GM13976 (cell line): ENCODE results near the gene TLK2.
"Not testable (repeated sequence)": the region's sequence is repeated elsewhere in the genome, so short reads cannot be mapped to it uniquely, and the experiment has no call there.

Experiments used
- DNase-seq: peaks from one replicate; pipeline ENCODE4 v3.0.0; 2012; ENCODE audit warnings: low spot score
- in situ Hi-C: fragments of 300-500 bp; cut with MboI; formaldehyde crosslinking; loops from one replicate; pipeline ENCODE4 v1.12.0; 2022; ENCODE audit warnings: low sequenced_read_pairs, mixed read lengths, inconsistent platforms; ENCODE audit not compliant: unreplicated experiment
- TF ChIP-seq, protein P1 (sequence below): IDR thresholded peaks from 2 replicates; pipeline ENCODE4 v1.5.1; 2012; ENCODE audit warnings: borderline replicate concordance, mild to moderate bottlenecking; ENCODE audit not compliant: insufficient read depth; ENCODE audit errors: extremely low read depth, missing control alignments, control extremely low read depth

TLK2 gene

DNA sequence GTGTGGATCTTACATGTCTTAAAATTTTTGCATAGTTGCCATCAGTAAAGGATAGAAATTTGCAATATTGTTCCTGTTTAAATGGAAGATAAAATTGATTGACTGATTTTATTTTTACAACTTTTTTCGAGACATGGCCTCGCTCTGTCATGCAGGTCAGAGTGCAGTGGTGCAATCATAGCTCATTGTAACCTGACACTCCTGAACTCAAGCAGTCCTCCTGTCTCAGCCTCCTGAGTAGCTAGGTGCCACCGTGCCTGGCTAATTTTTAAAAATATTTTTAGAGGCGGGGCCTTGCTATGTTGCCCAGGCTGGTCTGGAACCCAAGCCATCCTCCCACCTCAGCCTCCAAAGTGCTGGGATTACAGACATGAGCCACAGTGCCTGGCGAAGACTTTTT is 42.7 kb downstream of the TLK2 start:
- DNase-seq, in situ Hi-C loops: not testable (repeated sequence)

DNA sequence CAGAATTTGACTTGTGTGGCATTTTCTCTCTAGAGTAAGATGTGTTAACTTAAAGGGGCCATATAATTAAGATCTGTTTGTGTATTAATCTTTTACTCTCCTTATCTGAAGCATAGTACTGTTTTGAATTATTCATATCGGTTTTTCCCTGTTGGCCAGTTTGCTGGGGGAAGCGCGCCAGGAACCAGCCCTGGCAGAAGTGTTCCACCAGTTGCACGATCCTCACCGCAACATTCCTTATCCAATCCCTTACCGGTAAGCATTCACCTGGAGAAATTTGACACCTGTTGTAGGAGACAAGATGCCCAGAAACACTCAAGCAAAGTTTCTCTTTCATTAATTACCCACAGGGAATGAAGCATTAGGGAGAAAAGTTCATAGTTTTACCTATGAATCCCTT is 45.5 kb downstream of the TLK2 start:
- DNase-seq, in situ Hi-C loops: not testable (repeated sequence)

DNA sequence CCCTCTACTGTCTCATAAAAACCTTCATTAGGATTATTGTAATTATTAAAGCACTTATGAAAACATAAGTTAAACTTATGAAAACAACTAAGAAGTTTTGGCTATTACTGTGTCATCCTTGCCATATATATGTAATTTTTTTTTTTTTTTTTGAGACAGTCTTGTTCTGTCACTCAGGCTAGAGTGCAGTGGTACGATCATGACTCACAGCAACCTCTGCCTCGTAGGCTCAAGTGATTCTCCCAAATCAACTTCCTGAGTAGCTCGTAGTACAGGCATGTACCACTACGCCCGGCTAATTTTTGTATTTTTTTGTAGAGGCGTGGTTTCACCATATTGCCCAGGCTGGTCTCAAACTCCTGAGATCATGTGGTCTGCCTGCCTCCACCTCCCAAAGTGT is 46.7 kb downstream of the TLK2 start:
- DNase-seq, in situ Hi-C loops: not testable (repeated sequence)

DNA sequence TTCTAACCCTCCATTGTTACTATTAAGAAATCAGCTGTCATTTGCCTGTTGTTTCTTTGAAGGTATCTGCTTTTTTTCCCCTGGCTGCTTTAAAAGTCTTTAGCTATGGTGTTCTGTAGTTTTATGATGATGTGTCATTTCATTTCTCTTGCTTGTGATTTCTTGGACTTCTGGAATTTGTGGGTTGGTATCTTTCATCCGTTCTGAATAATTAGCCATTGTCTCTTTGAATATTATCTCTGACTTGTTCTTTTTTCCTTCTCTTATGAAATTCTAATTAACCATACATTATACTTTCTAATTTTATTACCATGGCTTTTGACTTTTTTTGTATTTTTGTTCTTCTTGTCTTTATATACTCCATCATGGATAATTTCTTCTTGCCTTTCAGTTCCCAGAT is 52.3 kb downstream of the TLK2 start:
- in situ Hi-C loops, DNase-seq: not testable (repeated sequence)

DNA sequence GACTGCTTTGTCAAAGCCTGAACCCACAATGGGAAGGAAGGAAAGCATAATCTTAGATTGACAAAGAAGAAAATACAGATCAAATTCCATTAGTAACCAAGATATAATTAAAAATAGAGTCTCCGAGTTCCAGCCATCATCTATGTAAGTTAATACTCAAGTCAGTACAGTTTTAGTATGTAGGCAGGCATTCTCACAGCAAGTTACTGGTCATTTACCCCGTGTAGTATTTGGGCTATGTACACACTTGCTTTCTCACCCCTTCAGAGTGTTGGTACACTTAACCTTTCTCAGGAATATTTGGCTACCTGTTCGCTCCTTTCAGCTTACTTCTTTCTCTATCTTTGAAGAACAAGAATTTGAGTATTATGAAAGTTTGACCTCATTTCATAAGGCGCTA is 57.9 kb downstream of the TLK2 start:
- DNase-seq, in situ Hi-C loops: not testable (repeated sequence)

DNA sequence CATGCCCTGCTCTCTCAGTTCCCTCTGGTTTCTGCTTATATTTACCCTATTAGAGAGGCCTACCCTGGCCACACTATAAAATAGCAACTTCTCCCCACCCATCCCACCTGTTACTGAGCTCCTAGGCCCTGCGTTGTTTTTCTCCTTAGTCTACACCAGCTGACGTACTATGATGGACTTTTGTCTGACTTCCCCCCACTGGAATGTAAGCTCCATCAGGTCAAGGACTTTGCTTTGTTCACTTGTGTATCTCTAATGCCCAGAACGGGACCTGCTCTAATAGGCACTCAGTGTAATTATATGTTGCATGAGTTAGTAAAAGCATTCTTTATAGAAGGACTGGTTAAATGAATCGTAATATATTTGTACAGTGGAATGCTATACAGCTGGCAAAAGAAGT is 62.4 kb downstream of the TLK2 start:
- DNase-seq, in situ Hi-C loops: not testable (repeated sequence)

DNA sequence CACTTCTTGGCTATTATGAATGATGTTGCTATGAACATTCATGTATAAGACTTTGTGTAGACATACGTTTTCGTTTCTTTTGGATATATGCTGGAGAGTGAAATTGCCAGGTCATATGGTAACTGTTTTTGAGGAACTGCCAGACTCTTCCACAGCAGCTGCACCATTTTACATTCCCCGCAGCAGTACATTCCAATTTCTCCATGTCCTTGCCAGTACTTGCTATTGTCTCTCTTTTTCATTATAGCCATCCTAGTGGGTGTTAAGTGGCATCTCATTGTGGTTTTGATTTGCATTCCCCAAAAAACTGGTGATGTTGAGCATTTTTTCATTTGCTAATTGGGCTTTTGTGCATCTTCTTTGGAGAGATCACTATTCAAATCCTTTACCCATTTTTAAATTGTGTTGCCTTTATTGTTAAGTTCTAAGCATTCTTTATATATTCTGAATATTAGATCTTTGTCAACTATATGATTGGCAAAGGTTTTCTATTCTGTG is 64.7 kb downstream of the TLK2 start:
- not testable (repeated sequence) for DNase-seq

DNA sequence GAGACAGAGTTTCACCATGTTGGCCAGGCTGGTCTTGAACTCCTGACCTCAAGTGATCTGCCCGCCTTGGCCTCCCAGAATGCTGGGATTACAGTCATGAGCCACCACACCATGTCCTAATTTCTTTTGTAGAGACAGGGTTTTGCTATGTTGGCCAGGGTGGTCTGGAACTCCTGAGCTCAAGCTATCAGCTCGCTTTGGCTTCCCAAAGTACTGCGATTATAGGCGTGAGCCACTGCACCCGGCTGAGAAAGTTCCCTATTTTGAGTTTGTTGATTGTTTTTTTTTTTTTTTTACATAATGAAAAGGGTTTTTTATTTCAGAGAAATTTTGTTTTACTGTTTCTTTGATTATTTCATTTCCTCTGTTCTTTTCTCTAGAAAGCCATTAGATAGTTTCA is 67.4 kb downstream of the TLK2 start:
- in situ Hi-C loops, DNase-seq: not testable (repeated sequence)

More for the DNA sequence above, 64.7 kb downstream of the TLK2 start:
- in situ Hi-C loops = not testable (repeated sequence)

DNA sequence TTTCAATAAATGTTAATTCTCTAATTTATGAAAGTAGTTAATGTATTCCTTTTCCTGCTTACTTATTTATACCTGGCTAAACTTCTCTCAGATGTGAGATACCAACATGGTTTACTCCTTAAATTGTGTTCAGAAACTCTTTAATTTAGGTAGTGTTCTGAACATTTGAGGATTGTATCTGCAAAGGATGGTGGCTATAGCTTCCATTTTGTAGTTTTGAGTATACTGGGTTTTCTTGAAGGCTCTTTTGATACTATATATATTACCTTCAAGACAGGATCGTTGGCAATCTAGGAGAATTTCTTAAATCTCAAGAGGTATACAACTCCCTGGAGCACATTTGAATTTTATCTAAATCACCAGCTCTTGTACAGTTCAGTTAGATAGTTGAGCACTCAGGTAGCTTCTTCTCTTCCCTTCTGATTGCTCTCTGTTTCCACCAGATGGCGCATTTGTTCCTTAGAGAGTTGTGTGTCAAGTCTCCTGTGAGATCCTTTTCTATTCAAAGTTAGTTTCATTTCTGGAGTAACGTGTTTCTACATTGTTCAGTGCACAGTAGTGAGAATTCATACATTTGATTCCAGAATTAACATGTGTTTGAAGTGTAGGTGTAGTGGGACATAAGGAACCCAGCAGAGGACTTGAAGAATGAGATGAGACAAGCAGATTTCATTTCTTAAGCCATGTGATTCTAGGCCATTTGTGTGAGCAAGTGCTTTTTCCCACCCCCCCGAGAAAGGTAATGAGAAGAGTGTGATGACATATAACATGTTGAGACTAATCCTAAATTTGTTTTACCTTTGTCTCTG is 74.4 kb downstream of the TLK2 start:
- in situ Hi-C loops, DNase-seq: not testable (repeated sequence)

DNA sequence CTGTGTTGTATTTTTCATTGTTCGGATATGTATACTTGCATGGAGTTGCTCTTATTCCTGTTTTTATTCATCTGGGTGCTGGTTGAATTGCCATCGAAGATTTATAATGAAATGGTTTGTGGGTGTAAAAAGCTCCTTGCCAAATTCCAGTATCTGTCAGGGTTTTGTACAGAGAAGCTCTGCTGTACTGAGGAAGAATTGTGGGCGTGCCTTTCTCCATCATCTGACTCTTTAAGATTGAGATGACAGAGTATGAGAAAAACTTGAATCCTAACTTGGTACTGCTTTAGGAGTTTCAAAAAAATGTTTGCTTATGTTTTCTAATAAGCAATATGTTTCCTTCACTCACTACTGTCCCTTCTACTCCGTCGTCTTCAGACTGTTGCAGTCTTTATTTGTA is 78.9 kb downstream of the TLK2 start:
- DNase-seq, in situ Hi-C loops: not testable (repeated sequence)

DNA sequence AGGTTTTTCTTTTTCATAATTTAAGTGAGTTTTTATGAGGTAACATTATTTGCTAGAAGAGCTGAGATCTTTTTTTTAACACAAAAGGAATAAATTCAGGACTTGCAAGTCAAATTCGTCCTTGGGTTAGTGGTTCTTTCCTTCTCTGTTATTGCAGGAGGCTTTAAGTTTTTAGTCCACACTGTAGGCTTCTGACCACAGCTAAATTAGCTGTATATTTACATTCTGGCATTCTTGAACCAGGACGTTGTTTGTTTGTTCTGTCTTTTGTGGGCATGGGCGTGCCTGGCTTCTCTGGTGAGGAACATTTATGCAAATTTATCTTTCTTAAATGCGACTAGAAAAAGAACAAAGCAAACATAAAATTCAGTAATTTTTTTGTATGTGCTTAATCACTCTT is 80.3 kb downstream of the TLK2 start:
- in situ Hi-C loops, DNase-seq: not testable (repeated sequence)

DNA sequence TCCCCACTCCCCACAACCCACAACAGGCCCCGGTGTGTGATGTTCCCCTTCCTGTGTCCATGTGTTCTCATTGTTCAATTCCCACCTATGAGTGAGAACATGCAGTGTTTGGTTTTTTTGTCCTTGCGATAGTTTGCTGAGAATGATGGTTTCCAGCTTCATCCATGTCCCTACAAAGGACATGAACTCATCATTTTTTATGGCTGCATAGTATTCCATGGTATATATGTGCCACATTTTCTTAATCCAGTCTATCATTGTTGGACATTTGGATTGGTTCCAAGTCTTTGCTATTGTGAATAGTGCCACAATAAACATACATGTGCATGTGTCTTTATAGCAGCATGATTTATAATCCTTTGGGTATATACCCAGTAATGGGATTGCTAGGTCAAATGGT is 82.3 kb downstream of the TLK2 start:
- in situ Hi-C loops, DNase-seq: not testable (repeated sequence)

DNA sequence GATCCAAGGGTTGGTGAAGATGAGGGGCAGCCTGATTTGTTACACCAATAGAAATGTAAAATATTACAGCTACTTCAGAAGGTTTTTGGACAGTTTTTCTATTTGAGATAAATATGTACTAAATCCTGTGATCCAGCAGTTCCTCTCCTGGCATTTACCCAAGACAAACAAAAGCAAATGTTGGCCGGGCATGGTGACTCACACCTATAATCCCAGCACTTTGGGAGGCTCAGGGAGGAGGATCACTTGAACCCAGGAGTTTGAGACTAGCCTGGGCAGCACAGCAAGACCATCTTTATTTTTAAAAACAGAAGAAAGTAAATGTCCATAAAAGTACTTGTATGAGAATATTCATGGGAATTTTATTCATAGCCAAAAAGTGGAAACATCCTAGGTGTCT is 84.0 kb downstream of the TLK2 start:
- DNase-seq = no peak
- TF ChIP-seq, protein P1, sequence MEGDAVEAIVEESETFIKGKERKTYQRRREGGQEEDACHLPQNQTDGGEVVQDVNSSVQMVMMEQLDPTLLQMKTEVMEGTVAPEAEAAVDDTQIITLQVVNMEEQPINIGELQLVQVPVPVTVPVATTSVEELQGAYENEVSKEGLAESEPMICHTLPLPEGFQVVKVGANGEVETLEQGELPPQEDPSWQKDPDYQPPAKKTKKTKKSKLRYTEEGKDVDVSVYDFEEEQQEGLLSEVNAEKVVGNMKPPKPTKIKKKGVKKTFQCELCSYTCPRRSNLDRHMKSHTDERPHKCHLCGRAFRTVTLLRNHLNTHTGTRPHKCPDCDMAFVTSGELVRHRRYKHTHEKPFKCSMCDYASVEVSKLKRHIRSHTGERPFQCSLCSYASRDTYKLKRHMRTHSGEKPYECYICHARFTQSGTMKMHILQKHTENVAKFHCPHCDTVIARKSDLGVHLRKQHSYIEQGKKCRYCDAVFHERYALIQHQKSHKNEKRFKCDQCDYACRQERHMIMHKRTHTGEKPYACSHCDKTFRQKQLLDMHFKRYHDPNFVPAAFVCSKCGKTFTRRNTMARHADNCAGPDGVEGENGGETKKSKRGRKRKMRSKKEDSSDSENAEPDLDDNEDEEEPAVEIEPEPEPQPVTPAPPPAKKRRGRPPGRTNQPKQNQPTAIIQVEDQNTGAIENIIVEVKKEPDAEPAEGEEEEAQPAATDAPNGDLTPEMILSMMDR = no peak
- in situ Hi-C loops = no loop called here

DNA sequence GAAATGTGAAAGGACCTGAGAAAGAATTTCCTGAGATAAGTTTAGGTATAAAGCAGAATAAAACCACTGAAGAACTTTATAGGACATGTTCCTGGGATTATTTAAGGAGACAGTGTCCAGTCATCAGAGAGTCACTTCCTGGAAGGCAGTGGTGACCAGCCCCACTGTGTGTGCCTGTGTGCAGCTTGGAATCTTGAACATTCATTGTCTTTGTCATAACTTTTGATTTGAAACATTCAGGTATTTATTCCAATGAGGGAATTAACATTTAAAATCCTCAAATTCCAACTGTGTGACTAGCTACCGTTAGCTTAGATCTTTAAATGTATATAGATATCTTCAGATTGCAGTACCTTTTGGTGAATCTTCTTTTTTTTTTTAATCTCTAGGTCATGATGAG is 87.2 kb downstream of the TLK2 start:
- TF ChIP-seq, protein P1 = no peak
- in situ Hi-C loops = no loop called here

More for the DNA sequence above, 87.2 kb downstream of the TLK2 start:
- DNase-seq = no peak
